ENCODE measurements around the gene PHF13. TPM values are rescaled to one million over a fixed set of nuclear protein-coding genes. Genes with fewer than 3 reads are reported as not detected.
A peak's percentile ranks its signal among the peaks of the same experiment; 100 is the strongest.
"Not testable (repeated sequence)": the region's sequence is repeated elsewhere in the genome, so short reads cannot be mapped to it uniquely, and the experiment has no call there.

Gene PHF13
- total RNA-seq, 3 donors from 2014 or later: 10.9 to 18.3 (median 14.4) TPM

GRCh38 chr1:6596351-6596750, 17.2 kb upstream of the PHF13 start:
- Histone ChIP-seq H3K9me3 (no peaks in the 10 kb centered on the region), H3K27me3 (no peaks in the 10 kb centered on the region), H3K4me3 (peak overlapping the region in 2 of 3 donors; percentile 27 to 73), H3K36me3 (no peaks in the 10 kb centered on the region), H3K4me1 (peaks cover 12 to 26% of the 10 kb centered on the region in 2 donors), H3K27ac (no peak overlapping the region)
- no peak for DNase-seq (ENCODE audit: low spot score in 2 of 2)
- intact Hi-C loops (cut with DNase I; ENCODE audit: low total_unique reads): no loop called here
- TF ChIP-seq POLR2A (IDR thresholded peaks at IDR 0.05) (no peak), CTCF (IDR thresholded peaks at IDR 0.05) (no peak), POLR2AphosphoS5 (IDR thresholded peaks at IDR 0.05) (no peak)

- DNase-seq (ENCODE audit: low spot score in 2 of 2): no peak
- Histone ChIP-seq H3K4me1 (peaks cover 12 to 26% of the 10 kb centered on the region in 2 donors), H3K36me3 (no peaks in the 10 kb centered on the region), H3K27me3 (no peaks in the 10 kb centered on the region), H3K4me3 (peak overlapping the region; percentile 6 to 73 (median 27)), H3K27ac (peak overlapping the region; percentile 4 to 49), H3K9me3 (no peaks in the 10 kb centered on the region)
- intact Hi-C loops (cut with DNase I; ENCODE audit: low total_unique reads): no loop called here
- TF ChIP-seq CTCF (IDR thresholded peaks at IDR 0.05): no peak
- TF ChIP-seq POLR2AphosphoS5 (IDR thresholded peaks at IDR 0.05): no peak
- no peak for TF ChIP-seq POLR2A (IDR thresholded peaks at IDR 0.05)
Observed at GRCh38 chr1:6596886-6597776, 16.4 kb upstream of the PHF13 start.

- Histone ChIP-seq H3K4me3 (peak overlapping the region in 2 of 3 donors; percentile 27 to 73), H3K9me3 (no peaks in the 10 kb centered on the region), H3K36me3 (no peaks in the 10 kb centered on the region), H3K27ac (peak overlapping the region; percentile 49 to 99), H3K27me3 (no peaks in the 10 kb centered on the region), H3K4me1 (peaks cover 13 to 26% of the 10 kb centered on the region in 2 donors)
- intact Hi-C loops (cut with DNase I; ENCODE audit: low total_unique reads): no loop called here
- TF ChIP-seq POLR2A (IDR thresholded peaks at IDR 0.05): no peak
- no peak for TF ChIP-seq POLR2AphosphoS5 (IDR thresholded peaks at IDR 0.05)
- TF ChIP-seq CTCF (IDR thresholded peaks at IDR 0.05): no peak
- no peak for DNase-seq (ENCODE audit: low spot score in 2 of 2)
Observed at GRCh38 chr1:6597777-6598131, 15.8 kb upstream of the PHF13 start.

- peak overlapping the region; percentile 73 to 97 (median 96) for H3K4me3 ChIP-seq
- peak; percentile 15 for TF ChIP-seq POLR2A (IDR thresholded peaks at IDR 0.05)
- peak in 1 of 3 donors; percentile 34 for TF ChIP-seq CTCF (IDR thresholded peaks at IDR 0.05)
- TF ChIP-seq POLR2AphosphoS5 (IDR thresholded peaks at IDR 0.05): no peak
- H3K36me3 ChIP-seq: no peaks in the 10 kb centered on the region
- H3K27ac ChIP-seq: peak overlapping the region; percentile 98 to 99
- intact Hi-C loops (cut with DNase I; ENCODE audit: low total_unique reads): no loop called here
- H3K9me3 ChIP-seq: no peaks in the 10 kb centered on the region
- no peaks in the 10 kb centered on the region for H3K27me3 ChIP-seq
- H3K4me1 ChIP-seq: peaks cover 15 to 29% of the 10 kb centered on the region in 2 donors
- DNase-seq (ENCODE audit: low spot score in 2 of 2): no peak
Observed at GRCh38 chr1:6599141-6599975, 14.2 kb upstream of the PHF13 start.

- Histone ChIP-seq H3K4me3 (peak overlapping the region; percentile 73 to 97 (median 96)), H3K27ac (peak overlapping the region; percentile 98 to 99), H3K4me1 (peaks cover 19 to 34% of the 10 kb centered on the region in 2 donors)
- intact Hi-C loops (cut with DNase I; ENCODE audit: low total_unique reads); H3K36me3 ChIP-seq; H3K27me3 ChIP-seq; DNase-seq (ENCODE audit: low spot score in 2 of 2); H3K9me3 ChIP-seq: not testable (repeated sequence)
Observed at GRCh38 chr1:6599991-6600390, 13.5 kb upstream of the PHF13 start.

All from breast epithelium (tissue), 4 donors.